ENCODE data around the gene ADAMTS3.

- TF ChIP-seq CTCF (optimal IDR thresholded peaks at IDR 0.05 in 1 of 3, IDR thresholded peaks at IDR 0.05 in 1 of 3, conservative IDR thresholded peaks at IDR 0.05 in 1 of 3; ENCODE audit: extremely low read depth in 1 of 3, insufficient read depth in 2 of 3, low read length in 3 of 3) = no peak
- TF ChIP-seq EZH2 (IDR thresholded peaks at IDR 0.05; ENCODE audit: low read length) = no peak
Measured at GRCh38 chr4:72280252-72280651, 288.8 kb downstream of the ADAMTS3 start.

Measured in keratinocyte (primary cell).